GM18498 (cell line): ENCODE results near the gene PARK7.

Source experiments
- ATAC-seq: cut with Tn5 transposase; IDR thresholded peaks from one replicate; pipeline ENCODE4 v1.9.1; 2021; ENCODE audit warnings: mild to moderate bottlenecking, moderate library complexity; ENCODE audit not compliant: unreplicated experiment

PARK7 gene

DNA sequence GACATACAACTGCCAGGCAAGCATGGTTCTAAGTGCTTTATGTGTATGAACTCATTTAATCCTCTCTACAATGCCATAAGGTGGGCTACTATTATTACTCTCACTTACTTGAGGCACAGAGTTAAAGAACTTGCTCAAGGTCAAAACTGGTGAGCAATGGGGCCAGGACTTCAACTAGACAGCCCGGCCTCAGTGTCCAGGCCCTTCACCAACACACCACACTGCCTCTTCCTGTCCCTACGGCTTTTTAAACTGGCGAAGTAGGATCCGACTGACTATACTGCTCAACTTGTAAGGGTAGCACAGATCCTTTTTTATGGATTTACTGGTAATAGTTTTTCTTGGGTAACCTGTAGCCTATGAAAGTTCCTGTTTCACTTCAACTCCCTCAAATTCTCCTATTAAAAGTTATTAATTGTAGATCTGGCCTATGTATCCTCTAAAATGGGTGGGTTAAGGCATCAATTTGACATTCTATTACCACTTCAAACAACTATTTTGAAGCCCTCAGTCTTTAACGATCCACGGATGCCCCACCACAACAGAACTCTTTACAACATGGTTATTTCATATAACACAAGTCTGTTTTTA lies 60.3 kb downstream of the PARK7 start:
- no peak for ATAC-seq

DNA sequence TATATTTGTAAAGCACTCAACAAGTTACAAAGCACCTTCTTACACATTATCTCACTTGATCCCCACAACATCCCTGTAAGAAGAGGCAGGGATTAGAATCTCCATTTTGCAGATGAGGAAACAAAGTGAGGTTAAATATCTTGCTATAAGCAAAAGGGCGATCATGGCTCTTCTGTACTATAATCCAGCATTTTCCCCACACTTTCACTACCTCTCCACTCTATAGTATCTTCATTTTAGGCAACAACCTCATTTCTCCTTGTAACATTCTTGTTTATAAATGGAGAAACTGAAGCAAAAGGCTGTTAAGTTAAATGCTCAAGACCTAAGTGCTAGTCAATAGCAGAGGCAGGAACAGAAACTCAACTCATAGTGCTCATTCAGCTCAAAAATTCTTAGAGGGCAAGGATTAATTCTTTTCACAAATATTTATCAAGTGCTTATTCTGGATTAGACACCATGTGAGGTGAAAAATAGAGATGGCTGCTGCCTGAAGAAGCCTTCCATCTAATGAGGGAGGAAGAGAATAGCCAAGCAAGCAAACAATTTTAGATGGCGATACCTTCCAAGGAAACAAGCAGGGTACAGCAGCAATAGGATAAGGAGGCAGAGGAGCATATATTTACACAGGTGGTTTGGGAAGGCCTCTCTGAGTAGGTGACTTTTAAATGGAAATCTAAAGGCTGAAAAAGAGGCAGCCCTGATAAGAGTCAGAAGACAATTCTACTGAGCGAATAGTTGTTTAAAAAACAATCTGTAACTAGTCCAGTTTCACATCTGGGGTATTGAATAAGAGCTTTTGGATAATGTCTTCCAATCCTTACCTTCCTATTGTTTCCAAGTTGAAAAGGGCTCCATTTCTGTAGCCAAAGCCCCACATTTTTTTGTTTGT lies 61.1 kb downstream of the PARK7 start:
- ATAC-seq: no peak

DNA sequence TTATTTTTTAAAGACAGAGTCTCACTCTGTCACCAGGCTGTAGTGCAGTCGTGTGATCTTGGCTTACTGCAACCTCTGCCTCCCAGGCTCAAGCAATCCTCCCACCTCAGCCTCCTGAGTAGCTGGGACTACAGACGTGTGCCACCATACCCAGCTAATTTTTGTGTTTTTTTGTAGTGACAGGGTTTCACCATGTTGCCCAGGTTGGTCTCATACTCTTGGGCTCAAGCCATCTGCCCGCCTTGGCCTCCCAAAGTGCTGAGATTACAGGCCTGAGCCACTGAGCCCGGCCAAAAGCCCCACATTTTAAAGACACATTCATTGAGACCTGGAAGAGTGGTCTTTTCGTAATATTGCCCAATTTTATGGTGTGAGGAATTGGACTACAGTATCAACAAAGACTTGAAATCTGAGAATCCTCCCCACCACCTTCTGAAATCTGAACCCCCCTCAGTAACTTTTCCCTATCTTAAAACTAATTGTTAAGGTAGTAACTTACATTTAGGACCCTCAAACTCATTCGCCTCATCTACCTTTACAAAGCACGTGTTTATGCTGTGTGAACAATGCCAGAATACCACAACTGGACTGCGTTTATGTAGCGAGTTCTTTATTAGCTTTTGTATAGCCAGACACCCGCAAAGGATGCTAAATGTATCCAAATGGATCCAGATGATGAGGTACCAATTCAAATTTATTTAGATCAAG lies 61.9 kb downstream of the PARK7 start:
- ATAC-seq: no peak

DNA sequence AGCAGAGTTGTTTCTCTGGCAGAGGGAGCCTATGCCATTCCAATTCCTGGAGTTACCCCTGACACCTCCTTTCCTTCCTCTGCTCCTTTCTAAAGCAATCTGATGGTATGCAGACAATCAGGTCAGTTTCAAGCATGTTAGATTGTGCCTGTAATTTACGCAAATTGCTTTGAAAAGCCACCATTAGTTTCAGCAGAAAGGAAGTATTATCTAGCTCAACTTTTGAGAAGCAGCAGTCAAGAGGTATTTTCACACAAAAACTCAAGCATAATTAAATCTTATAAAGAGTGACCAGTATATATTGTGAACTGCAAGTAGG lies 62.4 kb downstream of the PARK7 start:
- ATAC-seq: no peak

DNA sequence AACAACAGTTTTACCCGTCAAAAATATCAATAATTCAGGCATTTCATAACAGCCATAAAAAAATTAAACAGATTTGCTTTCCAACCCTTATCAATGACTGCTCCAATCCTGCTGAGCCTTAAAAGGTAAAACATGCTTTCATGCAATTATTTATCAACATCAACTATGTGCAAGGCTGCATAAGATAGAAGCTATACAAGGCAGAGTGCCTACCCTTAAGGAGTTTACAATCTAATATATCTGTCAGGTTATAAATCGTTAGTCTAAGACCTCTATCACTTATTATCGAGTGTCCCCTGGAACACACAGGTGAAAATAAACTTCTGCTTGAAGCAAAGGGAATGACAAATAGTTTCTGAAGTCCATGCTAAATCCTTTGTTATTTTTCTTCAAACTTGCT lies 62.8 kb downstream of the PARK7 start:
- ATAC-seq: no peak

DNA sequence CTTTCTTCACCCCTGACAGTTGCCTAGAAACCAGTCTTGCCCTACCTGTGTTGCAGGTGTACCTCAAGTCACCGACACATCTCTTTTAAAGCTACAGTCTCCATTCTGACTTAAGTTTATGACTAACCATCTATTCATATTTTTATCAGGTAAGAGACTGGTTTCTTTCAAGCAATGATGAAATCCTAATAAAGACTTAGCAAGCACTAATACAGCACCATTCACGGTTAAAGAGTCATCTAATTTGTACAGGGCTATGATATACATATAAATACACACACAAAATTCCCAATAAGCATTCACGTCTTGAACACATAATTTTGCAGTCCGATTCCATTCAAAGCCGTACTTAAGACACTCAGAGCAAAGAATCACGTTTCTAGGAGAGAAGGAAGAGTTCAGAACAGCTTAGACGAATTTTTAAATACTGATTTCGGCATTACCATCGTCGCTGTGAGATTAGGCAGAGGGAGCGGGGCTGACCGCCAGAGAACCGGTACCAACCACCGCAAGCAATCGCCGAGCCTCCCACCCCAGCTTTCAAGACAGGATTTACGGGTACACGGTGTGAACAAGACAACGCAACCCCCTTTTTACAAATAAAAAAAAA lies 63.7 kb downstream of the PARK7 start:
- ATAC-seq: no peak

DNA sequence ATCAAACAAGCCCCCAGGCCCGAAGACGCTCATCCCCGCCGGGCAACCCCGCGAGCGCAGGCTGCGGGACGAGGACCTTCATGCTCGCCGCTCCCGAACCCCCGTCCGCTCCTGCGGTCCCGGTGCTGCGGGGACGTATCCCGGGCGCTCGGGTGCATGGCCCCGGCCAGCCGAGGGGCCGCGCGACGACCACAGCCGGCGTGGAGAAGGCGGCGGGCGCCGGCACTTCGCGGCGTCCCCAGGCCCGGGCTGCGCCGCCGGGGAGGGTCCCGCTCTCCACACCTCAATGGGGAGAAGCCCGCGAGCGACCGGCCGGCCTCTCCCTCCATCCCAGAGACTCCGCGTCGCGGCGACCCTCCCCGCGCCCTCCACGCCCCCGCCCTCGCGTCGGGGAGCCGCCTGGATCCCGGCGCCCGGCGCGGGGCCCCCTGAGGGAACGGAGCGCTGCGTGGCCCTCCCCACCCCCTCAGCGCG lies 64.2 kb downstream of the PARK7 start:
- peak; percentile 36 for ATAC-seq

DNA sequence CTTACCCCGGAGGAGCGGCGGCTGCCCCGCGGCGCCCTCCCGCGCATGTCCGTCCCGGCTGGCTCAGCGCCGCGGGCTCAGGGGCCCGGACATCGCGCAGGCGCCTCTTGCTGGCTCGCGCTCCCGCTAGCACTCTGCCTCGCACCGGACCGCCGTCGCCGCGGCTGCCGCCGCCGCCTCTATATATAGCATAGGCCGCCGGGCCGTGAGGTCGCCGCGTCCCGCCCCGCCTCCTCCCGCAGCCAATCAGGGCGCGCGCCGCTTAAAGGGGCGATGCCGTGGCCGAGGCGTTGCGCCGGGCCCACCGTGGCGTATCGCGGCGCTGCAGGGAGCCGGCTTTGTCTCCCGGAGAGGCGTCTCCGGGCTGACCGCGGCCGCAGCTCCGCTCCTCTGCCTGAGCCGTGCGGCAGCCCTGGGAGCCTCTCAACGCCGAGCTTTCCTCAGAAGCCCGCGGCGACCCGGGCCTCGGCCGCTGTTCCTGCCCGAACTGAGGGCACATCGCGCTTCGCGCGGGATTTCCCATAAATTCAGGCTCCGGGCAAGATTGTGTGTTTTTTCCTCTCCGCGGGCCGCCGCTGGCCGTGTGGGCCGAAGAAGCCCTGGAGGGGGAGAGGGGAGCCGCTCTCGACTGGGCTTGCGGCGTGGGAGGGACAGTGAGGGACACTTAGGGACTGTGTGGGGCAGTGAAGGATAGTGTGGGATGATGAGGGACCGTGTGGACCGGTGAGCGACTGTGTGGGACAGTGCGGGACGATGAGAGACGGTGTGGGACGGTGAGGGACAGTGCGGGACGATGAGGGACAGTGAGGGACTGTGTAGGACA lies 64.9 kb downstream of the PARK7 start, which contains the start of gene ERRFI1:
Gene ERRFI1 (minus strand): TSS at position 157 of the 823 bp plus-strand sequence. CDS start 10,690 bp downstream, outside the sequence.
- ATAC-seq: peak; percentile 92

DNA sequence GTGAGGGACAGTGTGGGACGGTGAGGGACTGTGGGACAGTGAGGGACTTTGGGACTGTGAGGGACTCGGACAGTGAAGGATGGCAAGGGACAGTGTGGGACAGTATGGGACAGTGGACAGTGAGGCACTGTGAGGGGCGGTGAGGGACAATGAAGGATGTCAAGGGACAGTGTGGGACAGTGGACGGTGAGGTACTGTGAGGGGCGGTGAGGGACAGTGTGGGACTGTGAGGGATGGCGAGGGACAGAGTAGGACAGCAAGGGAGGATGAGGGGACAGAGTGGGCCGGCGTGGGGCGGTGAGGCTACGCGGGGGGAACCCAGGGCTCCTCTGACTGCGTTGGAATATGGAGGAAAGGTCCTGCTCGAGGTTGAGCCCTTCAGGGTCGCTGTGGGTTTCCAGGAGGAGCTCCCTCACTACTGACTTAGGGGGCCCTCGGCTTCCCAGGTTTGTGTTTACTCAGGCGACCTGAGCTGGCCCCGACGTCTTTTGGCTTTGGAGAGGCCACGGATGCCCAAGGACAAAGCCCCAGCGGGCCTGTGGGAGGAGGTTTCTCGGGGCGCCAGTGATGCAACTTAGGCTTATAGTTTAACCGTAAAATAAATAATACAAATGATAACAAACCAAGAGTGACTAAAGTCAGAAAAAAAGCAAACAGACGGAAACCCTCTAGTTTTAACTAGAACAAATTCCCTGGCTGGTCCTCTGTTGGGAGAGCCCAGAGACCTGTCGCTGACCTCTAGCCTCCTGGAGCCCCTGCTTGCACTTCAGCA lies 65.7 kb downstream of the PARK7 start:
- no peak for ATAC-seq

DNA sequence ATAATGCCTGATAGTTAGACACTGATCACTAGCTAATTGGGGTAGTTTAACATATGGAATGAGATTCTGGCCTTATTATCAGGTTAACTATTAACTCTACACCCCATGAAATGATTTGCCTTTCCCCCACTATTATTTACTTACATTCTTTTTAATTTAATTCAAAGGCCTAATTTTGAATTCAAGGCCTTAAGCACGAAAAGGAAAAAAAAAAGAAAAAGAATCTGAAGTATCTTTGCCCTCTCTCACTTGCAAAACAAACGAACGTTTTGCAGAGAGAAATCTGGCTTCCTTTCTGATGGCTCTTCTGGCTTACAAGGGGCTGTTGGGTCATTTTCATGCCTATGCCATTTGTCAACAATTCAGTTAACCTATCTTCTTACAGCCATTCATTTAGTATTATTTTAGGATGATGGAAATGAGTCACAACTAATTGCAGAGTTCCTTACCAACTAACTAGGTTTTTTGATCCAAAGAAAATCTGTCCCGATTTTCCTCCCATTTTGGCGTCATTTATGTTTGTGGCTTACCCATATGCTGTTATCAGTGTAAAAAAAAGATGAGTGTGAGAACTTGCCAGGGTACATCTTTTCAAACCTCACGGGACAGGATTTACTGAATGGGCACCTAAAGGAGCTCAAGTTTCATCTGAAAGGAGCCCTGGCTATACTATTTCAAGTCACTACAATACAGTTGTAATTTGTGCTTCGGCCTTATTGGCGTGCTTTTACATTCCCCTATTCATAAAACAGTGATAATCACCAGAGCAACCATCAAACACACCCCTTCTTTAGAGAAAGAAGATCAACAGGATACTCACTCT lies 66.4 kb downstream of the PARK7 start:
- ATAC-seq: no peak

DNA sequence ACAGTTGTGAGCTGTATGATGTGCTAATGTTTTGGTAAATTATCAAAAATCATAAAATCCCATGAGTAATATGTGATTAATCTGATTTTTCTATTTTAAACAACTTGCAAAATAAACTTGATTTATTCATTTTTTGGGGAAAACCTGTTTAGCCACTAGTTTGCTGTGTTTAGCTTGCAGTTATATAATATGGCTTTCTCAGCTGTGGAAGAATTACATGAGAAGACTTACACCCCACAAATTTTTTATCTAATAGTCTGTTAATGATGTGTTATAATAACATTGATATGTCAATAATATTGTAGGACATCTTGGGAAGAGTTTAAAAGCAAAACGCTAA lies 67.0 kb downstream of the PARK7 start:
- ATAC-seq: no peak

DNA sequence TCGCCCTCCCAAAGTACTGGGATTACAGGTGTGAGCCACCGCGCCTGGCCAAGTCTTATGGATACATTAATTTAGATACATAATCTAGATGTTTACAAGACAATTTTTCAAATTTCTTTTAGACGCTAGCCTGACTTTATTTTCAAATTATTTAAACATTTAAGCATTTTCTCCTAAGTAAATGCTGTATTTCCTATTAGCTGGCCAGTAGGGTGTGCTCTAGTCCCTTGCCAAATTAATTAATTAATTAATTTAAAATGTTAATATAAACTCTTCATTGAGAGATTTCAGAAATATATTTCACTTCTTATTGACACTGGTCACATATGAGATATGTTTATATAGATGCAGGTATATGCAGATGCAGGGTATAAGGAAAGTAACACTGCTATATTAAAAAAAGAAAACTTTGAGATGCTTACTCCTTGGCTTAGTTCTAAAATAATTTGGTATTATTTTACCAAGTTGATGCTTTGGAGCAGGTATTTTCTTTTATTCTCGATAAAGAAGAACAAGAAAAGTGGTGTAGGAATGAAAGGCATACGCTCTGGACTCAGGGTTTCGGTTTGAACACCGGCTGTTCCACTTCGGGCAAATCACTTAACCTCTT lies 69.8 kb downstream of the PARK7 start:
- ATAC-seq: no peak

DNA sequence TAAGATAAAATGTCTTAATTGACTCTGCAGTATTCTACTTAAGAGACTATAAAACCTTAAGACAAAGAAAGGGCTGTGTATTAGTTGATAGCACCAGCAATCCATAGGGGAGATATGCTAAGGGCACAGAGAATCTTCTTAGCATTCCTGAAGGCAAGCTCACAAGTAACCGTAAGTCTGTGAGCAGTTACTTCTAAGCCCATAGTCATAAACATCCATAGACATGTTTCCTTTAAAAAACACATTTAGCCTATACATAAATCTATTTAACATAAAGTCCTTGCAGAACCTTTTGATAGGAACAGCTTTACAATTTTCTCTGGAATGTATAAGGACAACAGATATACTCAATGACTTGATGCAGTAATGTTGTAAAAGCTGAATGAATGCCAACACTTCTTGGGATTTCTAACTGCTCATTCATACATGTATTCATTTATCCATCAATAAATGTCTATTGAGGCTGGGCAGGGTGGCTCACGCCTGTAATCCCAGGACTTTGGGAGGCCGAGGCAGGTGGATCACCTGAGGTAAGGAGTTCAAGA lies 70.9 kb downstream of the PARK7 start:
- no peak for ATAC-seq

DNA sequence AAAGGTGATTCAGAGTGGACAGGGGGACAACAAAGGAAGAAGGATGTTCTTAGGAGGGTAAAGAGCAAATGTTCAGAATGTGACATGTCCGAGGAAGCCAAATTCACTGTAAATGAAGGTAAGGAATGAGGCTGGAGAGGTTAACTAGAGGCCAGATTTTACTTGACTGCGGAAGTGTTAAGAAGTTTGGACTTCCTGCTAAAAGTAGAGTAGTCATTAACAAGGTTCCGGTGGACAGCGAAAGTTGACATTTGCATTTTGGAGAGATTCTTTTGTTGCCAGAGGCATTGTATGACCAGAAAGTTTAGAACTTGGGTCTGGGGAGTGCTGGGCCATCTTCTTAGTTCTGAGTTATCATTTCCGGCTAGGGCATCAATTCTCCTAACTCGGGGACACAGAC lies 71.8 kb downstream of the PARK7 start:
- no peak for ATAC-seq
